ENCODE measurements around the gene LPAR2. TPM values are rescaled to one million over a fixed set of nuclear protein-coding genes. Genes with fewer than 3 reads are reported as not detected.

The LPAR2 gene
- polyA plus RNA-seq, 1 of the 3 experiments (the other 2 are of a cell fraction) = 4.5 TPM

- TF ChIP-seq CTCF (IDR thresholded peaks at IDR 0.05) (0 out of 2 replicates have a peak, but pooled peaks have one; percentile 18), REST (IDR thresholded peaks at IDR 0.05; ENCODE audit: low read depth, low read length) (no peak), TCF12 (IDR thresholded peaks at IDR 0.05) (no peak), YY1 (IDR thresholded peaks at IDR 0.05; ENCODE audit: low read depth) (peak; percentile 100), JUND (IDR thresholded peaks at IDR 0.05) (no peak), GATA2 (CRISPR knock-in tag; IDR thresholded peaks at IDR 0.05) (no peak), EZH2phosphoT487 (IDR thresholded peaks at IDR 0.05; ENCODE audit: borderline replicate concordance, low read depth) (no peak), MAX (IDR thresholded peaks at IDR 0.05; ENCODE audit: low read depth) (peak; percentile 42), RXRA (IDR thresholded peaks at IDR 0.05; ENCODE audit: borderline replicate concordance, low read depth) (no peak), POLR2AphosphoS5 (IDR thresholded peaks at IDR 0.05; ENCODE audit: low read depth, low read length) (peak; percentile 81), FOSL2 (IDR thresholded peaks at IDR 0.05; ENCODE audit: borderline replicate concordance, low read depth) (no peak), TEAD4 (IDR thresholded peaks at IDR 0.05; ENCODE audit: borderline replicate concordance, insufficient read depth) (no peak), RCOR1 (IDR thresholded peaks at IDR 0.05; ENCODE audit: low read length) (no peak), ZBTB33 (IDR thresholded peaks at IDR 0.05; ENCODE audit: borderline replicate concordance, low read depth) (no peak), TAF1 (IDR thresholded peaks at IDR 0.05; ENCODE audit: borderline replicate concordance, low read depth, low read length) (peak; percentile 94), FOXM1 (IDR thresholded peaks at IDR 0.05; ENCODE audit: low read depth) (no peak), USF2 (IDR thresholded peaks at IDR 0.05; ENCODE audit: borderline replicate concordance, low read depth, low read length) (no peak), NFIC (IDR thresholded peaks at IDR 0.05; ENCODE audit: borderline replicate concordance) (no peak), FOXJ3 (CRISPR knock-in tag; IDR thresholded peaks at IDR 0.05) (no peak), SMC3 (IDR thresholded peaks at IDR 0.05; ENCODE audit: low read depth, low read length) (no peak), RAD21 (IDR thresholded peaks at IDR 0.05; ENCODE audit: low read length) (no peak), MEF2A (IDR thresholded peaks at IDR 0.05; ENCODE audit: borderline replicate concordance, low read depth) (no peak)
Observed at GRCh38 chr19:19663256-19664120, 35.5 kb upstream of the LPAR2 start, which contains the start of gene ATP13A1 (continued).
